GM18907 (cell line): Measurements from ENCODE around the gene KDM5C.
"Not testable (repeated sequence)": the region's sequence is repeated elsewhere in the genome, so short reads cannot be mapped to it uniquely, and the experiment has no call there.

Source experiments
- ATAC-seq: cut with Tn5 transposase; IDR thresholded peaks from one replicate; pipeline ENCODE4 v1.9.1; 2021; ENCODE audit warnings: mild to moderate bottlenecking, moderate library complexity; ENCODE audit not compliant: unreplicated experiment

Gene KDM5C

GRCh38 chrX:53194308-53194707 is 30.7 kb downstream of the KDM5C start:
- ATAC-seq, result no peak

- ATAC-seq, result no peak
Observed at GRCh38 chrX:53193093-53193492, 31.9 kb downstream of the KDM5C start.

- no peak for ATAC-seq
Observed at GRCh38 chrX:53190363-53190960, 34.5 kb downstream of the KDM5C start.

GRCh38 chrX:53188763-53189162 is 36.2 kb downstream of the KDM5C start:
- ATAC-seq, result peak; percentile 91

GRCh38 chrX:53186351-53186750 is 38.7 kb downstream of the KDM5C start:
- no peak for ATAC-seq

- ATAC-seq, result no peak
Observed at GRCh38 chrX:53184836-53185235, 40.2 kb downstream of the KDM5C start.

GRCh38 chrX:53171356-53171755 is 53.7 kb downstream of the KDM5C start:
- no peak for ATAC-seq

GRCh38 chrX:53166103-53166502 is 58.9 kb downstream of the KDM5C start:
- no peak for ATAC-seq

- ATAC-seq, result not testable (repeated sequence)
Observed at GRCh38 chrX:53164566-53164965, 60.4 kb downstream of the KDM5C start.

GRCh38 chrX:53163436-53163835 is 61.6 kb downstream of the KDM5C start:
- no peak for ATAC-seq

GRCh38 chrX:53160297-53160983 is 64.6 kb downstream of the KDM5C start:
- no peak for ATAC-seq

- no peak for ATAC-seq
Observed at GRCh38 chrX:53159184-53159583, 65.8 kb downstream of the KDM5C start.

GRCh38 chrX:53156207-53156596 is 68.8 kb downstream of the KDM5C start:
- ATAC-seq, result no peak

- ATAC-seq, result no peak
Observed at GRCh38 chrX:53155512-53156206, 69.3 kb downstream of the KDM5C start.

- ATAC-seq, result no peak
Observed at GRCh38 chrX:53153581-53153980, 71.4 kb downstream of the KDM5C start.
